Adipose tissue (tissue), 3 donors: ENCODE measurements around the gene TNRC18. TPM values are rescaled to one million over a fixed set of nuclear protein-coding genes. Genes with fewer than 3 reads are reported as not detected.
"Not testable (repeated sequence)": the region's sequence is repeated elsewhere in the genome, so short reads cannot be mapped to it uniquely, and the experiment has no call there.

Source experiments
- H3K27ac ChIP-seq: one replicate; pipeline ENCODE4 v1.5.1; 2013; ENCODE audit warnings: low read depth, low read length
- WGBS, 3 donors: extraction: QIAGEN DNeasy Blood & Tissue Kit; methylation state at CpG; one replicate each; pipeline ENCODE4 v1.1.7; 2013; 5-methylcytosine and 5-hydroxymethylcytosine counted together
- polyA plus RNA-seq, 3 donors: library from polyadenylated mRNA; stranded (reverse); fragments of 200-250 nt; gene quantifications; one replicate each; pipeline ENCODE4 v1.2.3, GENCODE V29; 2013
- donor health status: healthy with polysubstance abuse.
- donor health status: Bipolar disorder and iron deficiency.
- donor health status: healthy.

The TNRC18 gene
- polyA plus RNA-seq, 3 donors = 20.4 to 45.5 (median 28.0) TPM

GRCh38 chr7:5318613-5319012 lies 105.0 kb downstream of the TNRC18 start:
- WGBS, 3 donors = 94 to 99% (median 97%) methylated on average over 5 of the region's 5 CpGs
- not testable (repeated sequence) for H3K27ac ChIP-seq

- no peak overlapping the region for H3K27ac ChIP-seq
- 95 to 97% (median 96%) methylated on average over 14 of the region's 14 CpGs for WGBS, 3 donors
Measured at GRCh38 chr7:5315761-5316160, 107.9 kb downstream of the TNRC18 start.

DNA sequence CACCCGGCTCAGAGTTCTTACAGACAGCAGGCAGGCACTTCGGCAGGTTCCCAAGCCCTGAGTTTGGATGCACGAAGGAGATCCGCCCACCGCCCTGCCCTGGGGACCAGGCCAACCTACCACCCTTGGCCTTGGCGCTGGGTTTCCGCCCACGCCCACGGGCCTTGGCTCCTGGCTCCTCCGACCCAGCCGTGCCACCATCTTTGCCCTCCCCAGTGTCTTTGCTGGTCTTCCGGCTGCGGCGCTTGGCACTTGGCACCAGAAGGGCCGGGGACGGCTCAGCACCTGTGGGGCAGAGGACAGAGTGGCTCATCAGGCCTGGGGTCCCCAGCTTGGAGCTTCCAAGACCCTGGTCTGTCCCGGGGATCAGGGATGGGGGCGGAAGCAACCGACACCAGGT lies 108.8 kb downstream of the TNRC18 start:
- WGBS, 3 donors = 86 to 94% (median 91%) methylated on average over 12 to 19 of the region's 19 CpGs
- no peak overlapping the region for H3K27ac ChIP-seq

- WGBS, 3 donors = 76 to 85% (median 83%) methylated on average over 29 to 44 of the region's 48 CpGs
- not testable (repeated sequence) for H3K27ac ChIP-seq
Measured at GRCh38 chr7:5313076-5313885, 110.4 kb downstream of the TNRC18 start.

DNA sequence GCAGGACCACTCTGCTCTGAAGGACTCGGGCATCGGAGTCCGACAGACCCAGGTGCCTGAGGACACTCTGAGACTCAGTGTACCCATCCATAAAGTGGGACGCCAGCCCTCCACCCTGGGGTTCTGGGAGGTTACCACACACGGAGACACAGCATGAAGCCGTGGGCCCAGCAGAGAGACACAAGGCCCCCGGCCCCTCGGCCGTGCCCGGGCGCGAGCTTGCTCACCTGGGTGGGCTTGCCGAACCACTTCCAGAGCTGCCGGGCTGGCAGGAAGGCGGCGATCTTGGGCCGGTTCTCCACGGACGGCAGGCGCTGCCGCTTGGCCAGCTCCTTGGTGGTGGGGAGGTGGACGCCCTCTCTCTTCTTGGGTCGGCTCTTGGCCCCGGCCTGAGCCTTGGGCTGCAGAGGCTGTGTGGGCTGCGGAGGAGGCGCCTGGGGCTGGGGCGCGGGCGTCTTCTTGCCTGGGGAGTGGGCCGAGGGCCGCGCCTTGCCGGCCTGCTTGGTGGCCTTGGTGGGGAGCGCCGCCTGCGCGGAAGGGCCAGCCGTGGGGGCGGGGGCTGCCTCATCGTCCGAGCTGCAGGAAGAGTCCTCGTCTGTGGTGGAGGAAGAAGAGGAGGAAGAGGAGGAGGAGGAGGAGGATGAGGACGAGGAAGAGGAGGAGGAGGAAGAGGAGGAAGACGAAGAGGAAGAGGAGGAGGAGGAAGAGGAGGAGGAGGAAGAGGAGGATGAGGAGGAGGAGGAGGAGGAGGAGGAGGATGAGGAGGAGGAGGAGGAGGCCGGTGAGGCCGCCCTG lies 111.2 kb downstream of the TNRC18 start:
- WGBS, 3 donors = 90 to 92% (median 92%) methylated on average over 22 to 35 of the region's 46 CpGs

GRCh38 chr7:5310822-5311405 lies 112.7 kb downstream of the TNRC18 start:
- 92 to 97% (median 95%) methylated on average over 16 of the region's 16 CpGs for WGBS, 3 donors
- H3K27ac ChIP-seq = no peak overlapping the region

More for the DNA sequence above, 111.2 kb downstream of the TNRC18 start:
- H3K27ac ChIP-seq = not testable (repeated sequence)

DNA sequence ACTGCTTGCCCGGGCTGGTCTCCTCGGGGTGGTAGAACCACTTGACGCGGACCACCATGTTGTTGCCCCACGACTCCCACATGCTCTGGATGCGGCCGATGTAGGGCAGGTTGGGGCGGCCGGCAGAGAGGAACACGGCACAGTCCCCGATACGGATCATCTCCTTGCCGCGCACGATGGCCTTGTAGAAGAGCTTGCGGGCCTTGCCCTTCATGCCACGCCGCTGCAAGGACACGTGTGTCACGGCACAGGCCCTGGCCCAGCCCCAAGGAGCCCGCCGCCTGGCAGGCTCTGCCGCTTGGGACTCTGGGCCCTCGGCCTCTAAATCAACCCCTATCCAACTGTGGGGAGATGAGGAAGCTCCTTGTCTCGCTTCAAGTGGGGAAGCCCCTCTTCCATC lies 114.5 kb downstream of the TNRC18 start:
- H3K27ac ChIP-seq = no peak overlapping the region
- 94 to 95% (median 95%) methylated on average over 21 to 25 of the region's 25 CpGs for WGBS, 3 donors

- 91 to 96% (median 91%) methylated on average over 38 to 39 of the region's 39 CpGs for WGBS, 3 donors
- H3K27ac ChIP-seq = not testable (repeated sequence)
Measured at GRCh38 chr7:5307221-5308142, 116.2 kb downstream of the TNRC18 start.

DNA sequence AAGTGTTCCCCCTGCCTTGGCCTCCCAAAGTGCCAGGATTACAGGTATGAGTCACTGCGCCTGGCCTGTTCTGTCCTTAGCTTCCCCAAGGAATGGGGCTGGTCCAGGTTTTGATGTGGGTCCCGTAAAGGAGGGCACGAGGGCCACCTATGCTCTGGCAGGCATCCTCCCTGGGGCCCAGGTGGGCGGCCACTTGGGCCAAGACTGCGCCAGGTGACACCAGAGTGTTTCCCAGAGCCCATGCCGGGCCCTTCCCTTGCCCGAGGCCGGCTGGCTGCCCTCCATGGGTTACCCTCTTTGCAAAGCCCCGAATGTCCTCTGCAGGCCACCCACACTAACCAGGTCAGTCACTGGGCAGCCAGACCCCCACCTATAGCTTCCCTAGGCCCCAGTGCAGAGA lies 118.6 kb downstream of the TNRC18 start:
- H3K27ac ChIP-seq = not testable (repeated sequence)
- 89 to 92% (median 90%) methylated on average over 9 of the region's 9 CpGs for whole genome bisulfite sequencing, 3 donors

- WGBS, 3 donors = 67 to 73% (median 68%) methylated on average over 34 to 35 of the region's 35 CpGs
- H3K27ac ChIP-seq = no peak overlapping the region
Measured at GRCh38 chr7:5303591-5304505, 119.8 kb downstream of the TNRC18 start.

GRCh38 chr7:5303061-5303460 lies 120.6 kb downstream of the TNRC18 start:
- no peak overlapping the region for H3K27ac ChIP-seq
- 76 to 81% (median 79%) methylated on average over 18 of the region's 18 CpGs for WGBS, 3 donors

DNA sequence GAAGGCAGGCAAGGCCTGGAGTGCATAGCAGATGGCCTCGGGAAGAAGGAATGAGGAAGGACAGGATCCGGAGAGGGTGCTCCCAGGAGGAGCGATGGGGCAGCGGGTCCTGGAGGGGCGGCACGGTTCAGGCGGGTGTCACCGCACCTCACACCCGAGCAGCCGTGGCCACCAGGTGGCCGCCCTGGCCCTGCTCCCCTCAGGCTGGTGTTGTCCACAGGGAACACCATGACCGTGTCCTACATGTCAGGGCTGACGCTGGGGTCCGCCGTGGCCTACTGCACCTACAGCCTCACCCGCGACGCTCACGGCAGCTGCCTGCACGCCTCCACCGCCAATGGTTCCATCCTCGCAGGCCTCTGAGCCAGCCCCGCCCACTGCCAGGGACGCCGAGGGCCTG lies 121.1 kb downstream of the TNRC18 start:
- no peak overlapping the region for H3K27ac ChIP-seq
- WGBS, 3 donors = 57 to 78% (median 68%) methylated on average over 19 to 25 of the region's 25 CpGs

DNA sequence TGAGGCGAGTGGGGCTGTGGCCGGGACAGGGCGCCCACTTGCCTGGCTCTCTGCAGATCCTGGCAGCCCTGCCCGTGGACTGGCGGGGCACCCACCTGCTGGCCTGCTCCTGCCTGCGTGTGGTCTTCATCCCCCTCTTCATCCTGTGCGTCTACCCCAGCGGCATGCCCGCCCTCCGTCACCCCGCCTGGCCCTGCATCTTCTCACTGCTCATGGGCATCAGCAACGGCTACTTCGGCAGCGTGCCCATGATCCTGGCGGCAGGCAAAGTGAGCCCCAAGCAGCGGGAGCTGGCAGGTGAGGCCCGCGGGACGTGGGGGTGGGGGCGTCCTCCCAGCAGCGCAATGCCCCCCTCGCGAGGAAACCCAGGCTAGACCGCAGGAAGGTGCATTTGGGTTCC lies 123.3 kb downstream of the TNRC18 start:
- 90 to 93% (median 90%) methylated on average over 18 to 24 of the region's 24 CpGs for whole genome bisulfite sequencing, 3 donors
- no peak overlapping the region for H3K27ac ChIP-seq

DNA sequence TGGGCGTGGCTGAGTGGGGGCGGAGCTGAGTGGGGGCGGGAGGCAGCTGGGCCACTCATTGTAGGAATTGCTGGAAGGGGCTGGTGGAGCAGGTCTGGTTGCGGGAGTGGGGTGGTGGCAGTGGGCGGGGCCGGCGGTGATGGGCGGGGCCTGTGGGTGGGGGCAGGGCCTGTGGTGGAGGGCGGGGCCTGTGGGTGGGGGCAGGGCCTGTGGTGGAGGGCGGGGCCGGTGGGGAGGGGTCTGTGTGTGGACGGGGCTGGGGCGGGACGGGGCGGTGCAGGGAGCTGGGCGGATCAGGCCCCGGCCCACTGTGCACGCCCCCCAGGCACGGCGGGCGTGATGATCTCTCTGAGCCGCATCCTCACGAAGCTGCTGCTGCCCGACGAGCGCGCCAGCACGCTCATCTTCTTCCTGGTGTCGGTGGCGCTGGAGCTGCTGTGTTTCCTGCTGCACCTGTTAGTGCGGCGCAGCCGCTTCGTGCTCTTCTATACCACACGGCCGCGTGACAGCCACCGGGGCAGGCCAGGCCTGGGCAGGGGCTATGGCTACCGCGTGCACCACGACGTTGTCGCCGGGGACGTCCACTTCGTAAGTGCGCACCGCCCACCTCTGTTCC lies 126.9 kb downstream of the TNRC18 start:
- H3K27ac ChIP-seq = no peak overlapping the region
- WGBS, 3 donors = 13 to 59% (median 31%) methylated on average over 29 to 47 of the region's 48 CpGs

GRCh38 chr7:5296015-5296610 lies 127.5 kb downstream of the TNRC18 start:
- 36 to 65% (median 36%) methylated on average over 25 to 29 of the region's 29 CpGs for WGBS, 3 donors
- H3K27ac ChIP-seq = no peak overlapping the region
